ENCODE data around the gene ALKBH2.
"Not testable (repeated sequence)": the region's sequence is repeated elsewhere in the genome, so short reads cannot be mapped to it uniquely, and the experiment has no call there.

Gene ALKBH2

GRCh38 chr12:109054520-109054919 lies 38.8 kb downstream of the ALKBH2 start:
- no peak overlapping the region for H3K4me3 ChIP-seq (ENCODE audit: low read length, poor library complexity, severe bottlenecking)
- H3K9ac ChIP-seq (ENCODE audit: low read depth, low read length, poor library complexity, severe bottlenecking), result no peak overlapping the region
- H3K4me2 ChIP-seq (ENCODE audit: low read depth, low read length, poor library complexity, severe bottlenecking), result no peak overlapping the region

GRCh38 chr12:109054124-109054513 lies 39.2 kb downstream of the ALKBH2 start:
- H3K27me3 ChIP-seq (ENCODE audit: insufficient read depth, low read length, poor library complexity, severe bottlenecking); H4K20me1 ChIP-seq (ENCODE audit: insufficient read depth, low read length, poor library complexity, severe bottlenecking); H3K9me2 ChIP-seq (replicated peaks; ENCODE audit: low read depth, low read length); H3K36me3 ChIP-seq (ENCODE audit: insufficient read depth, low read length); H3F3A ChIP-seq (ENCODE audit: low read depth); H3K9me3 ChIP-seq (ENCODE audit: insufficient read depth, low read depth, low read length); H3K79me2 ChIP-seq (ENCODE audit: insufficient read depth, low read length): not testable (repeated sequence)
- Histone ChIP-seq H2AFZ (ENCODE audit: low read length) (peak overlapping the region; percentile 98; the same call in 1 of the 2 replicates), H3K4me2 (ENCODE audit: low read depth, low read length, poor library complexity, severe bottlenecking) (peak overlapping the region; percentile 98), H3K4me3 (ENCODE audit: low read length, poor library complexity, severe bottlenecking) (peak overlapping the region; percentile 99), H3K9ac (ENCODE audit: low read depth, low read length, poor library complexity, severe bottlenecking) (peak overlapping the region; percentile 87), H3K4me1 (ENCODE audit: insufficient read depth, low read length, poor library complexity, severe bottlenecking) (peaks cover 30% of the 10 kb centered on the region)

More at GRCh38 chr12:109054520-109054919, 38.8 kb downstream of the ALKBH2 start:
- Histone ChIP-seq H3F3A (ENCODE audit: low read depth) (no peaks in the 10 kb centered on the region), H3K79me2 (ENCODE audit: insufficient read depth, low read length) (peaks cover 9% of the 10 kb centered on the region; the same call in 1 of the 2 replicates), H3K9me3 (ENCODE audit: insufficient read depth, low read depth, low read length) (no peaks in the 10 kb centered on the region), H4K20me1 (ENCODE audit: insufficient read depth, low read length, poor library complexity, severe bottlenecking) (no peaks in the 10 kb centered on the region), H3K4me1 (ENCODE audit: insufficient read depth, low read length, poor library complexity, severe bottlenecking) (peaks cover 30% of the 10 kb centered on the region), H2AFZ (ENCODE audit: low read length) (no peak overlapping the region), H3K36me3 (ENCODE audit: insufficient read depth, low read length) (no peaks in the 10 kb centered on the region), H3K9me2 (replicated peaks; ENCODE audit: low read depth, low read length) (no peaks in the 10 kb centered on the region), H3K27me3 (ENCODE audit: insufficient read depth, low read length, poor library complexity, severe bottlenecking) (no peaks in the 10 kb centered on the region)
- TF ChIP-seq CTCF (conservative IDR thresholded peaks at IDR 0.05; ENCODE audit: low read length) (no peak), EZH2phosphoT487 (IDR thresholded peaks at IDR 0.05; ENCODE audit: borderline replicate concordance) (no peak)

- Histone ChIP-seq H3F3A (ENCODE audit: low read depth) (no peaks in the 10 kb centered on the region), H3K36me3 (ENCODE audit: insufficient read depth, low read length) (no peaks in the 10 kb centered on the region), H4K20me1 (ENCODE audit: insufficient read depth, low read length, poor library complexity, severe bottlenecking) (no peaks in the 10 kb centered on the region), H3K4me1 (ENCODE audit: insufficient read depth, low read length, poor library complexity, severe bottlenecking) (peaks cover 30% of the 10 kb centered on the region), H3K27me3 (ENCODE audit: insufficient read depth, low read length, poor library complexity, severe bottlenecking) (no peaks in the 10 kb centered on the region), H3K9me3 (ENCODE audit: insufficient read depth, low read depth, low read length) (no peaks in the 10 kb centered on the region), H3K4me3 (ENCODE audit: low read length, poor library complexity, severe bottlenecking) (peak overlapping the region; percentile 99), H3K9me2 (replicated peaks; ENCODE audit: low read depth, low read length) (no peaks in the 10 kb centered on the region), H3K79me2 (ENCODE audit: insufficient read depth, low read length) (peaks cover 9% of the 10 kb centered on the region; the same call in 1 of the 2 replicates), H3K4me2 (ENCODE audit: low read depth, low read length, poor library complexity, severe bottlenecking) (peak overlapping the region; percentile 98), H2AFZ (ENCODE audit: low read length) (peak overlapping the region; percentile 98), H3K9ac (ENCODE audit: low read depth, low read length, poor library complexity, severe bottlenecking) (peak overlapping the region; percentile 87)
- TF ChIP-seq EZH2phosphoT487 (IDR thresholded peaks at IDR 0.05; ENCODE audit: borderline replicate concordance) (no peak), CTCF (conservative IDR thresholded peaks at IDR 0.05; ENCODE audit: low read length) (no peak)
These were observed 39.7 kb downstream of the ALKBH2 start for GRCh38 chr12:109053382-109054123.
